GM18507 (cell line): Measurements from ENCODE around the gene PIP5KL1.

Experiments
- DNase-seq: peaks from one replicate; pipeline ENCODE4 v3.0.0; 2011; ENCODE audit warnings: low read depth; ENCODE audit not compliant: insufficient read length; ENCODE audit errors: extremely low spot score
- FAIRE-seq: peaks from 2 replicates; lab custom pipeline; 2011; peaks lifted over from hg19 to GRCh38; lab: Jason Lieb, UNC

PIP5KL1 gene

DNA sequence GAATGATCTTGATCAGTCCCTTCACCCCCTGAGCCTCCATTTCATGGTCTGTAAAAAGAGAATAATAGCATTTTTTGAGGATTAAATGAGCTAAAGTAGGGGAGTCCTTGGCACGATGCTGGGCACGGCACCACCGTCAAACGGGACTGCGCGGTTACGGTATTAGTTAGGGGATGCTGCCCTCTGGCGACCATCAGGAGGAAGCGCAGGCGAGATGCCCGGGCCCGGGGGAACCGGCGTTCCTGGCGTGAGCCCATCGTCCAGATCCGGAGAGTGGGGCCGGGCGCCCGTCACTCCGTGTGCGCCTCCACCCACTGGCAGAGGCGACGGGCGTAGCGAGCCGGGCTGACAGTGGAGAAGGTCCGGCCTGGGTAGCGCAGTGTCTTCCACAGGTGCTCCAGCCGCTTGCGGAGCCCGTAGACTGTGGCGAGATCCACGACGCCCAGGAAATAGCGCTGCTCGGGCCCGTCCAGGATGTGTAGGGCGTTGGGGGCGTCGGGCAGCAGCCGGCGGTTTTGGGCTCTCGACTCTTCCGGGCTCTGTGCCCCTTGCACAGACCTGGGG lies 8.9 kb downstream of the PIP5KL1 start:
- DNase-seq (peak; percentile 75), FAIRE-seq (peak; percentile 78)

DNA sequence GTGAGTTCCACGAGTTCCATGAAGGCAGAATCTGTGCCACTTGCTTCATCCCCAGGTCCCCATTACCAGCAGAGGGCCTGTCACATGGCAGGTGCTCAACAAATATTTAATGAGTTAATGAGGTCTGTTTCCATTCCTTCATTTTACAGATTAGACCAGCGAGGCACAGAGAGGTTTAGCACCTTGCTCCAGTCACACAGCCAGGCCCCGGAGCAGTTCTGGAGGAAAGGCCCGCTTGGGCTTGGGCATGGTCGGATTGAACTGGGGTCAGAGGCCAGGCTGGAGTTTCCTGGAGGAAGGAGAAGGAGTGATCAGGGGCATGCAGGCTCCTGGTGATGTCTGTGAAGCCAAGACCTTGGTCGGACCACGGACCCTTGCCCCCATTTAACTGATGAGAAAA lies 9.8 kb downstream of the PIP5KL1 start:
- no peak for DNase-seq
- FAIRE-seq, result no peak

DNA sequence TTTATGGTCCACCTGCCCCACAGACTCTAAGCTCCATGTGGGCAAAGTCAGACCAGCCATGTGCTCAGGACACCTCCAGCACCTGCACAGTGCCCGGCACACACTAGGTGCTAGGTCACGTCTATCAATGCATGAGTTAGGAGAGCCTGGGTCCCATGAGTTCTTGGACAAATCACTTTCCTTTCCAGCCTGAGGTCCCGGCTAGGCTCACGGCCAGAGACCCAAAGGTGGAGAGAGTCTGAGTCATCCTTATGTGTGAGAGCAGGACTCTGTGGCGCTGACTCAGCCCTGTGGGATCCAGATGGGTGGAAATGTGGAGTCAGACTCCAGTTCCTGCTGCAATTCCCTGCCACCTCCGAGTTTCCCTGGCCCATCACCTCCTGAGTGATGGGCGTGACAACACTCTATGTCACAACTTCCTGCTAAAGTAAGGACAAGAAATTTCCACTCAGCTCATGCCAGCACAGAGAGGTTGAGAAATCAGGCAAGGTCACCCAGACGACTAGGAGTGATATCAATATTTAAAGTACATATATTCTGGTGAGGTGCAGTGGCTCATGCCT lies 11.2 kb downstream of the PIP5KL1 start:
- DNase-seq, result no peak

DNA sequence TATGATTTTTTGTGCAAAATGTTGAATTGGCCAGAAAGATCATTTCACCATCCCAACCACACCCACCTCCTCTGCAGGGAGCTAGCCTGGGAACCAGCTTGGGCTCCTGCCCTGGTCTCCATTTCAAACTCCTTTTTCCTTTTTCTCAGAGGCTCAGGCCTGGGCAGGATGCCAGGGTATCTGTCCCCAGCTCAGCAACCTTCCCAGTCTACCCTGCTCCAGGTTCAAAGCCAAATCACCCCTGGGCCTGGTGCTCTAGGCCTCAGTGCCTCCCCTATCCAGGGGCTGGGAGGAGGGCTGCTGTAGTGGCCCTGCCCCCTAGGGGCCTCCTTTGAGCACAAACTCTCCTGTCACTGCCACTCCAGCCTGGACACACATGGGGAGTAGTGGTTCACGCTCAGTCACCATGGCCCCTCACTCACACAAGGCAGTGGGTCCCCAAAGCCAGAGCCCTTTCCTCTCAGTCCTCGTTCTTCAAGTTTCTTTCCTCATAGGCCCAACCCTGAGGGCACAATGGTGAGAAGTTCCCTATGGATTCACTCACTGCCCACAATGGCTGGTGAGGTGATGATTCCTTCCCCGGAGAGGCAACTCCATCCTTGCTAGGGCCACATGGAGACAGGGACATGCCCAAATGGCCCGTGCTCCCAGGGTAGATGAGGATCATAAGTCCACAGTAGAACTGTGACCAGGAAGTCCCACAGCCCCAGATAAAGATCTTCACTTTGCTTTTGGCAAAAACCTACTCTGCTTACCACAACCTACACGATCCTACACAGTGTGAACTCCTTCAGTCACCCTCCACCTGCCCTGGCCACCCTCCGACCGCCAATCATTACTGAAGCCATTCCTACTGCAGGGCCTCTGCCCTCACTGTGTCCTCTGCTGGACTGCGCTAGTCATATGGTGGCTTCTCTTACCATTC lies 12.1 kb downstream of the PIP5KL1 start:
- FAIRE-seq (no peak), DNase-seq (no peak)

More for the DNA sequence above, 11.2 kb downstream of the PIP5KL1 start:
- FAIRE-seq, result no peak

DNA sequence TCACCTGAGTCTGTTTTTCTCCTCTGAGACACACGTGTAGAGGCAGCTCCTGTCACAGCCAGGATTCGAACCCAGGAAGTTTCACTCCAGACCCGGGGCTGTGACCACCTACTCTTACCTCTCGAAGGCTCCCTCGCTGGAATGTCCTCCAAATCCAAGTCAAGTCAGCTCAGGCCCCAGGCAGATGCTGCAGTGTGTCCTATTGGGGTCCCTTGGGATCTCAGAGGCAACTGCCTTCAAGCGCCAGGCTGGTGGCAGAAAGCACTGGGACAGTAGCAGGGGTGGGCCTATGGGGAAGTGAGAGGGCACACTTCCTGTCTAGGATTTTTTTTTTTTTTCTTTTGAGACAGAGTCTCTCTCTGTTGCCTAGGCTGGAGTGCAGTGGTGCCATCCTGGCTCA lies 13.0 kb downstream of the PIP5KL1 start:
- DNase-seq, result no peak
- FAIRE-seq, result peak; percentile 9

DNA sequence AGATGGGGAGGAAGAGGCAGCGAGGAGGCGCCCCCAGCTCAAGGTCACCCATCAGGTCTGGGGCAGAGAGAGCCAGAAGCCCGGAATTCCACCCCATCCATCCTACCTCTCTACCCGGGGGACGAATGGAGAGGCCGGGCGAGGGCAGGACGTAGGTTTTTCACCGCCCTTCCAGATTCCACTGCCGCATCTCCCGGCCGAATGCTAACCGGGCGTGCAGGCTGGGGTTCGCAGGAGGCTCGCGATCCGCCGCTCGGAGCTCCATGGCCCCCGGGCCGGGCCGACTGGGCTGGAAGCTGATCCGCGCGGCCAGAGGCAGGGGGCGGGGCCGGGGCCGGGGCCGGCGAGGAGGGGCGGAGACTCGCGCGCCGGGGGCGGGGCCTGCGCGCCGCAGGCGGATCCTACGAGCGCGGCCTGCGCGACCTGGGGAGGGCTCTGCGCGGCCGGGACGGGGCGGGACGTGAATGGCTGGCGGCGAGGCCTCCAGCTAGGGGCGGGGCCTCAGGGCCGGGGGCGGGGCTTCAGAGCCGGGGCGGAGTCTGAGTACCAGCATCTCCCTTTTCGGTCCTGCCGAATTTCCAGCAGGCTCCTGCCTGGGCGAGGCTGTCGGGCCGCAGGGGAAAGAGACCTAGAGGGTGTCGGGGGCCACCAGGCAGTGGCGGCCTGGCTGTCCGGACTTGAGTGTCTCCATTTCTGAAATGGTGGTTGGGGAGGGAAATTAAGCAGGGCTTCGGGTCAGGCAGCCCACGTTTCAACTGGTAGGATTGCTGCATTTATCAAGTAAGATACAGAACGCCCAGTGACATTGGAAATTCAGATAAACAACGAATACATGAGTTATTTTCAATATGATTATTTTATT lies 13.6 kb downstream of the PIP5KL1 start, which contains the start of gene ST6GALNAC4:
ST6GALNAC4 (minus strand) TSS at position 322 of the 862 bp plus-strand sequence. CDS start 622 bp downstream, outside the sequence.
- DNase-seq (peak; percentile 97), FAIRE-seq (peak; percentile 88)

DNA sequence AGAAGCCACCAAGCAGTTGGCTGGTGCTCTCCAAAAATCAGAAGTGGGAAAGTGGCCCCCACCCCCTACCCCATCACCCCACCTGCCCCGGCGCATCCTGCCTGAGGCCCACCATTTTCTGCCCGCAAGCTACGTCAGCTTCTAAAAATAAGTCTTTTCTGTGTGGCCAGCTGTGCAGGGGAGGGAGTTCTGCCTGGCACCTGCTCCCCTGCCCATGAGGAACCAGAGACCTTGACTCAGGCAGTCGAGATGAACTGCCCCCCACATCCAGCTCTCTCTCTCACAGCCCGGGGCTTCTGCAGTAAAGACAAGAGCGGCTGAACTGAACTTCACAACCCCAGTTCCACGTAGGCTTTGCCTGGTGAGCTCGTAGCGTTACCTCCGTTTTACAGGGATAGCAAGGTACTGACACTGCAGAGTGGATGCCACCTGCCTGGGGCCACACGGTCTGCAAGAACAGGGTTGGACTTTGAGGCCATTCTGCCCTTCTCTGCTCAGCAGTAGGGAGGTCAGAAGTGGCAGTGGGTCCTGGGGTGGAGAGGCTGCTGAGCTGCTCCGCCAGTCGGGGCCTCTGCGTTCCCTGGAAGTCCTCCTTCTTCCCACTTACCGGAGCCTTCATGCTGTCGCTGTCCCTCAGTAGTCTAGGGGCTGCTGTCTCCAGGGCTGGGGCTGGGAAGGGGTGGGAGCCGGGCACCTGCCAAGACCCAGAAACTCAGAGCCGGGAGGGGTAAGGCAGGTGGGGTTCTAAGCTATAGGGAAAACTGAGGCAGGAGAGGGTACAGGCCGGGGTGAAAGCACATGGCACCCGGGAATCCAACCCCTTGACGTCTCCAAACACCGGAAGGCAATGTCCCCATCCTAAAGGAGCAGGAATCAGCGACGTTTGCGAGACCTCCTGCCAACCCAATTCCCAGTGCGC lies 14.5 kb downstream of the PIP5KL1 start:
- DNase-seq, result no peak
- FAIRE-seq, result peak; percentile 75

DNA sequence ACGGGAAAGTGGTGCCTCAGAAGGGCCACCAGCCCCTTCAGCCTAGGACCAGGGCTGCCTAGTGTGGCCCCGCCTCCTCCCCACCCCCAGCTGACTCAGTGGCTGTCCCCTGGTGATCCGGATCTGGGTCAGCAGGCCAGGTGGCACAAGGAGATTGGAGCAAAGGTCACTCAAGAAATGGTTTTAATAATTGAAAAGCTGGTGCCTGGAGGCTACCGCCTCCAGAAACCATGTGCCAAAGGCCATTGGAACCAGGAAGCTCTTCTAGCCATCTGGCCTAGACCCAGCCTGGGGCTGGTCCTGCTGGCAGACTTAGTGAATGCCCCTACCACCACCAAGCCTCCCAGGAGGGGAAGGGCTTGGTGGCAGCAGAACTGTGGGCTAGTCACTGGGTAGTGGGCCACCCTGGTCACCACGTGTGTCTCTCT lies 15.2 kb downstream of the PIP5KL1 start:
- FAIRE-seq (no peak), DNase-seq (no peak)

DNA sequence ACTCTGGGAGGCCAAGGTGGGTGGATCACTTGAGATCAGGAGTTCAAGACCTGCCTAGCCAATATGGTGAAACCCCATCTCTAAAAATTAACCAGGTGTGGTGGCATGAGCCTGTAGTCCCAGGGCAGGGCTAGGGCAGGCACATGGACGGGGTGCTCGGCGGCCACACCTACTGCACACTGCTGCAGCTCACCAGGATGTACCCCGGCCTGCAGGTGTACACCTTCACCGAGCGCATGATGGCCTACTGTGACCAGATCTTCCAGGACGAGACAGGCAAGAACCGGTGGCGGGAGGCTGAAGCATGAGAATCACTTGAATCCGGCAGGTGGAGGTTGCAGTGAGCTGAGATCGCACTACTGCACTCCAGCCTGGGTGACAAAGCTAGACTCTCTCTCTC lies 16.9 kb downstream of the PIP5KL1 start:
- FAIRE-seq (no peak), DNase-seq (no peak)

DNA sequence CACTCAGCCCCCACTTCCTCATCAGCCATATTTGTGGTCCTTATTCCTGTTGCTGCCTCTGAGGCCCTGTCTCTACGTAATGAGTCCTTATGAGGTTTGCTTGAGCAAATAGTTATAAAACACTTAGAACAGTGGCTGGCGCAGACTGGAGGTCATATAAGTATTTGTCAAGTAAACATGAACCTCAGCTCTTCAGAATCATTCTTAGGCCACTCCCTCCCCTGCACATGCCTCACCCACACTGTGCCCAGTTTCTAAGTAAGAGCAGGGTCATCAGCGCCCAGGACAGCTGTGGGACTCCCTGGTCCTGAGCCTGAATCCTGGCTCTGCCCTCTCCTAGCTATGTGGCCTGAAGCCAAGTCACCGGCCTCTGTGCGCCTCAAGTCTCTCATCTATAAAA lies 17.7 kb downstream of the PIP5KL1 start:
- FAIRE-seq, result no peak
- no peak for DNase-seq

DNA sequence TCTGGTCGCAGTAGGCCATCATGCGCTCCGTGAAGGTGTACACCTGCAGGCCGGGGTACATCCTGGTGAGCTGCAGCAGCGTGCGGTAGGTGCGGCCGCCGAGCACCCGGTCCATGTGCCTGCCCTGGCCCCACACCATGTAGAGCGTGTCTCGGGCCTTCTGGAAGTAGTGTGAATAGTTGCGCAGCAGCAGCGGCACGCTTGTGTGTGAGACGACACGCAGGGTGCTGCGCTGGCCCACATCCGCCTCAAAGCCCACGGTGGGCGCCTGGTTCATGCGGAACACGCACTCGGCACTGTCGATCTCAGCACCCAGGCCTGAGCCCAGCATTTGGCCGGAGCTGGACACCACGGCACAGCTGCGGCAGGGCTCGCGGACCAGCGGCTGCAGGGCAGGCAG lies 18.3 kb downstream of the PIP5KL1 start:
- DNase-seq (no peak), FAIRE-seq (no peak)

DNA sequence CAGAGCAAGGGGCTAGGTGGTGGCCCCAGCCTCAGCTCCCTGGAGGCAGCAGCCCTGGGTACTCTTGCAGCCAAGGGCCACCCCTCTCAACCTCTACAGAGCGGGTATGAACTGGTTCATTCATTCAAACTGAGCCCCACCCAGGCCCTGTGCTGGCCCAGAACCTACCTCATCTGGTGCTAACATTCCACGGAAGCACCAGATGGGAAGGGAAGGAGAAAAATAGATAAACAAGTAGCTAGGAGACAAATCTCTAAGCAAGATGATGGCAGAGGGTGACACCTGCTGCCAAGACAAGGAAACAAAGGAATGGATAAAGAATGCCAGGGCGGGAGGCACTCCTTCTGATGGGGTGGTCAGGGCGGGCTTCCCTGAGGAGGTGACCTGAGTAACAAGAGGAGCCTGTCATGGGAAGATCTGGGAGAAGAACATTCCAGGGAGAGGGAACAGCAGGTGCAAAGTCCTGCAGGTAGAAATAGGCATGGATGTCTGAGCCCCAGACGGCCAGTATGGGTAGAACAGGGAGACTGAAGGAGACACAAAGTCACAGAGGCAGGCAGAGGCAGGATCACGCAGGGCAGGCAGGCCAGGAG lies 19.9 kb downstream of the PIP5KL1 start:
- DNase-seq, result no peak
- FAIRE-seq, result no peak

DNA sequence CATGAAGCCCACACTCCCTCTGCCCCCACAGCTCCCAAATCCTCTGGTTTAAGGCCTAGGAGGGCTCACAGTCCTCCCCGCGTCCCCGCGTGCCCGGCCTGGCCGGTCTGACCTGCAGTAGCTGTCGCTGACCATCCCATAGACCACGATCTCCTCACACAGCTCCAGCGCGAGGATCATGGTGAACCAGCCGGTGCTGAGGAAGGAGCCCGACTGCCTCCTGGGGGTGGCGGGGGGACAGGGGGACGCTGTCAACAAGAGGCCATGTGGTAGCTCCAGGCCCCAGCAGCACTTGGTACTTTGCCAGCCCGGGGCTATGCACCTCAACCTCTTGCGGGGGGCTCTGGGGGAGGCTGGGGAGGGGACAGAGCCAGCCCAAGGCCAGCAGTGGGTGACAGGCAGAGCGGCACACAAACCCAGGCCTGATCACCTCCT lies 20.7 kb downstream of the PIP5KL1 start:
- FAIRE-seq, result no peak

DNA sequence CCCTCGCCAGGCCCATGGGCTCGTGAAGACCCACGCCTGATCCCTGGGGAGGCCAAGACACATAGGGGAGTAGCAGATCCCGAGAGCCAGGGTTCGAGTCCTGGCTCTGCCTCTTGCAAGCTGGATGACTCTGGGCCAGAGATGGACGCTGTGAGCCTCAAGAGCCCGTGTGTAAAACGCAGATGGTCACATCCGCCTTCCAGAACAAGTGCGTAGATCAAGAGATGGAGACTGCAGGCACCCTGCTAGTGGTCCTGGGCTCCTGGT lies 22.0 kb downstream of the PIP5KL1 start:
- no peak for FAIRE-seq

More for the DNA sequence above, 20.7 kb downstream of the PIP5KL1 start:
- no peak for DNase-seq

DNA sequence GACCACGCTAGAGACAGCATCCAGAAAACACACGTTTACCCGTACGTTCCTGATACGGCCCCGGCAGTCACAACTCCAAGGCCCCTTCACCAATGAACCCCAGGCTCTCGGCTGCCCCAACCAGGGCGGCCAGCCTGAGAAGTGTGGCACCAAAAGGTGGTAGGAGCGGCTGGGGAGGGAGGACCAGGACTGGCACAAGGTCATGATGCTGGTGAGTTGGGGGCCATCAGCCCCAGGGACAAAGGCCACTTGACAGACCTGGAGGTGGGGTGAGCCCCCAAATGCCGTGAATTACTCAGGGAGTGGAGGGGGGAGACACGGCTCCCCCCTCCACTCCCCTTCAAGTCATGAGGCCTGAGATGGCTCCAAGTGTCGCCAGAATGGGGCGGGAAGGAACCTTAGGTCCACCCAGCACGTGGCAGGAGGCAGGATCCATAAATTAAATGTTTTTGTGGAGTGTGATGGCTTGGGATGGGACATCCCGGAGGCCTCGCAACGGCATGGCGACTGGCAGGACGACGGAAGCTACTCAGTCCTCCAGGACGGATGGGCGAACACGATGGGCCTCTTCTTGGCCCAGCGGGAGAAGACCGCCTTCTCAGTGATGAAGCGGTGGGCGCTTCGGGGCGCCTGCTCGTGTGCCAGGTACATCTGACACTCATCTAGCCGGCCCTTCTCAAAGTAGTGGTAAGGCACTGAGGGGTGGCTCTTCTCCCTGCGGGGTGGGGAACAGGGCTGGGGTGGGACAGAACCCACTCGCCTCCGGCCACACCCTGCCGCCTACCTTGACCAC lies 22.5 kb downstream of the PIP5KL1 start:
- no peak for DNase-seq
- no peak for FAIRE-seq

More for the DNA sequence above, 22.0 kb downstream of the PIP5KL1 start:
- no peak for DNase-seq

DNA sequence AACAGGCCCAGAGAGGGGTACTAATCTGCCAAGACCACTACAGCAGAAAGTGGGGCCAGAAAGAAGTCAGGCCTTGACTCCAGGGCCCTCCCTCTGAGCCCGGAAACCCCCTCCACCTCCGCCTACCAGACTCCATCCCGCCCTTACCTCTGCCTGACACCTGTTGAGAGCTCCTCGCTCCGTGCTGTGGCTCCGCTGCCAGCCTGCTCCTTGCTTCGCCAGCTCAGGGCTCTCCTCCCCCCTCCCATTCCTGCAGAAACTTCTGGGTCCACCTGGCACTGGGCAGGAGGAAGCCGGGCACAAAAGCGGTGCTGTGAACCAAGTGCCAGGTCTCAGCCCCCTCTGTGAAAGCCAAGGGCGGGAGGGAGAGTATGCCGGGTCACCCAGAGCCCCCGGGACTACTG lies 24.8 kb downstream of the PIP5KL1 start:
- peak; percentile 87 for FAIRE-seq
- DNase-seq, result no peak

DNA sequence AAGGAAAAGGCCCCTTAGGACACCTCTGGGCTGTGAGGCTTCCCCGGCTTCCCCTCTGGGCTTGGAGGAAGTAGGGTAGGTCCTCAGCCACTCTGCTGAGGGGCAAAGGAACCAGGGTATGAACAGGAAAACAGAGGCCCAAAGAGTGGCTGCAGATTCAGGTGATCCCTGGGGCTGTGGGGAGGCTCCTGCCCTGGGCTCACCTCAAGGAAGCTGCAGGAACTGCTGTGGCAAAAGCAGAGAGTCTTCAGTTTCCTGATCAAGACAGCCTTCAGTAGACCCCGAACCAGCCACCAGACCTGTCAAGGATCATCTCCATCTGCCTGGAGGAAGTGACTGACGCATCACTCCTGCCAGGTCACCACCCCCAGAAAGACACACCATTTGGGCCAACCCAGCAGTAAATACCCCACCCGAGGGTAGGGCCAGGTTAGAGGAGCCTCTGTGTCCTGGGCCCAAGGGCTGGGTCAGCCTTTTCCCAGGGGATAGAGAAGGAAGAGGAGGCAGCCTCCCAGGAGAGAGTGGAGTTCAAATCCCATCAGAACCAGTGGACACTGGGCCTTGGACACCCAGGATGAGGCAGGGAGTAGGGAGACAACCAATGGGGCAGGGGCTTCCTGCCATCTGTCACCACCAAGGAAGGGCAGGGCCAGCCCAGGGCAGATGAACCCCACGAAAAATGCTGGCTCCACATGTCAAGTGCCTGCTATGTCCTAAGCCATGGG lies 25.4 kb downstream of the PIP5KL1 start:
- no peak for DNase-seq
- peak; percentile 78 for FAIRE-seq
